Stimulated activated CD4-positive, alpha-beta T cell treated with anti-CD3 and anti-CD28 coated beads, TNF-alpha, amount 100 ng/mL, for 1 hour (primary cell): Measurements from ENCODE around the gene ICAM5.

ENCODE experiments used
- DNase-seq, 3 donors: peaks; one replicate each; pipeline ENCODE4 v3.0.0-alpha.2; 2020; ENCODE audit warnings: low read depth in 3 of 3, low spot score in 1 of 3

Gene ICAM5

DNA sequence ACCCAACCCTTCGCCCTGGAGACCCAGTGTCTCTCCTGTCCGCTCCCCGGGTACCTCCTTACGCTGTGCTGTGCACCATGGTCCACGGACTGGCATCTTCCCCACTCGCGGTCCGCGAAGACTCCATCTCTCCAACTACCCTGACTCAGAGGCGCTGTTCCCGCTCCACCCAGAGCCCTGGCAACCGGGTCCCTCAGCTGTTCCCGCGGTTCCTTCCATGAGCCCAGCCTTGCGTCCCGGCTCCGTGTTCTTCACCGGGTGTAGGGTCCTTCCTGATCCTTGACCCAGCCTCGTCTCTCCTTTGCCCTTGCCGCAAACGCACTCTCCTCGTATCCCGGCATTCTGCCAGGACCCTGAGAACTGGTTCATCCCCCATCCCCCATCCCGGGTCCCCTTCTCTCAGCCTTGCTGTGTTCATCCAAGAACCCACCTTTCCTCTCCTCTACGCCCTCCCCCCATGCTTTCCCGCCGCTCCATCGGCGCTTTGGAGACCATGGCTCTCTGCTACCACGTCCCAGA is 664 bp downstream of the ICAM5 start:
- no peak for DNase-seq

GRCh38 chr19:10290876-10291553 is 1.3 kb downstream of the ICAM5 start:
- DNase-seq = no peak

- DNase-seq = no peak
Observed at GRCh38 chr19:10291554-10292205, 1.9 kb downstream of the ICAM5 start.

- no peak for DNase-seq
Observed at GRCh38 chr19:10292206-10292788, 2.5 kb downstream of the ICAM5 start.

DNA sequence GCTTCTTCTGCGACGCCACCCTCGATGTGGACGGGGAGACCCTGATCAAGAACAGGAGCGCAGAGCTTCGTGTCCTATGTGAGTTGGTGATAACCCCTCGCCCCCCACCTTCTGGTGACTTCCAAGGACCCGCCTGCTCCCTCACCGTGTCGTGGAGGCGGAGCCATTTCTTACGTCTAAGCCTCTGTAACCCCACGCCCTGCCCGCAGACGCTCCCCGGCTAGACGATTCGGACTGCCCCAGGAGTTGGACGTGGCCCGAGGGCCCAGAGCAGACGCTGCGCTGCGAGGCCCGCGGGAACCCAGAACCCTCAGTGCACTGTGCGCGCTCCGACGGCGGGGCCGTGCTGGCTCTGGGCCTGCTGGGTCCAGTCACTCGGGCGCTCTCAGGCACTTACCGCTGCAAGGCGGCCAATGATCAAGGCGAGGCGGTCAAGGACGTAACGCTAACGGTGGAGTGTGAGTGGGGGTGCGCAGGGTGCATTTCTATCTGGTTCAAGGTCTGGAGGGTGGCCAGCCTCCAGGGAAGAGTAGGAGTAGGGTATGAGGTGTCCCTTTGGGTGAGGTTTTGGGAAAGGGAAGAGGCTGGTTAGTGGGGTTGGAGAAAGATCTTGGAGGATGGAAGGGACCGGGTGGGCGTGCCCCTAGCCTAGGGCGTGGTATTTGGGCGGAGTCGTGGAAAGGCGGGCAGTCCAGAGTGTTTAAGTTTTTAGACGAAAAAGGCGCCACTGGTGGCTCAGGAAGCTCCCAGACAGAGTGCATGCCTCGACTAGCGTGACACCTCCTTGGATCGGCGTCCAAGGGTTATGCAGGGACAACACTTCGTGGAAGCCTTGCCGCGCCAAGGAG is 3.3 kb downstream of the ICAM5 start:
- DNase-seq = no peak

DNA sequence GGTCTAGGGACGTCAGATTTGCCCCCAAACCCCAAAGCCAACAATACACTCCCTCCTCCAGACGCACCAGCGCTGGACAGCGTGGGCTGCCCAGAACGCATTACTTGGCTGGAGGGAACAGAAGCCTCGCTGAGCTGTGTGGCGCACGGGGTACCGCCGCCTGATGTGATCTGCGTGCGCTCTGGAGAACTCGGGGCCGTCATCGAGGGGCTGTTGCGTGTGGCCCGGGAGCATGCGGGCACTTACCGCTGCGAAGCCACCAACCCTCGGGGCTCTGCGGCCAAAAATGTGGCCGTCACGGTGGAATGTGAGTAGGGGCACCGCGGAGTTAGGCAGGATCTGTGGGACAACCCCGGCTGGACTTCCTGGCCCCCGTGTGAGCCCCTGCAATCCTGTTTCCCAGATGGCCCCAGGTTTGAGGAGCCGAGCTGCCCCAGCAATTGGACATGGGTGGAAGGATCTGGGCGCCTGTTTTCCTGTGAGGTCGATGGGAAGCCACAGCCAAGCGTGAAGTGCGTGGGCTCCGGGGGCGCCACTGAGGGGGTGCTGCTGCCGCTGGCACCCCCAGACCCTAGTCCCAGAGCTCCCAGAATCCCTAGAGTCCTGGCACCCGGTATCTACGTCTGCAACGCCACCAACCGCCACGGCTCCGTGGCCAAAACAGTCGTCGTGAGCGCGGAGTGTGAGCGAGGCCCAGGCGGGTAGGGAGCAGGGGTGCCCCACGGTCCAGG is 4.0 kb downstream of the ICAM5 start:
- DNase-seq = no peak

GRCh38 chr19:10294368-10294697 is 4.6 kb downstream of the ICAM5 start:
- no peak for DNase-seq

GRCh38 chr19:10295305-10295846 is 5.6 kb downstream of the ICAM5 start:
- DNase-seq = peak in 1 of 3 donors; percentile 34

GRCh38 chr19:10295847-10296591 is 6.3 kb downstream of the ICAM5 start:
- DNase-seq = no peak

GRCh38 chr19:10299545-10300458 is 10.1 kb downstream of the ICAM5 start:
- no peak for DNase-seq

DNA sequence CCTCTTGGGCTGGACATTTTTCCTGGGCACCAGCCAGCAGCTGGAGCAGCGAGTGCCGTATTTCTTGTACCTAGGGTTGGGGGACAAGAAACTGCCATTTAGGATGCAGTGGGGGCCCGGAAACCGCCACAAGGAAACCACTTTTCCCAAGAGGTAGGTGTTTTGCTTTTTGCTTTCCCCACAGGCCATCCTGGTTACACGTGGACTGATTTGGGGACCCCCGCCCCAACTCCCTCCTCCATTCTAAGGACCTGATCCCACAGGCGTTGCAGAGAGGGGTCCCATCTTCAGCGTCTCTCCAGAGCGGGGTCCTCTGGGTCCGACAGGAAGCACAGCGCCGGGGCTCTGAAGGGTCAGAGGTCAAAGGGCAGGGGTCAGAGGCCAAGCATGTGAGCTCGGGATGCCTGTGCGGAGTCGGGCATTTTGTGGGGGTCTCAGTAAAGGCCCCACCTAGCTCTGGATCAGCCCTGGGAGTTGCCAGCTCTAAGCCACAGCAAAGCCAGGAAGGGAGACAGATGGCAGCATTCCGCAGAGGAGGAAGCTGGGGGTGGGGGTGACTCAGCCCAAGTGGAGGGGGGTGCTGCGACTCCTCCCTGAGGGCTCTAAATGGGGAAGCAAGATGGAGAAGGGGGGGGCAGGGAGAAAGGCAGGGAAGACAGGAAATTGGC is 15.5 kb downstream of the ICAM5 start:
- no peak for DNase-seq

GRCh38 chr19:10306327-10306726 is 16.6 kb downstream of the ICAM5 start:
- DNase-seq = no peak

DNA sequence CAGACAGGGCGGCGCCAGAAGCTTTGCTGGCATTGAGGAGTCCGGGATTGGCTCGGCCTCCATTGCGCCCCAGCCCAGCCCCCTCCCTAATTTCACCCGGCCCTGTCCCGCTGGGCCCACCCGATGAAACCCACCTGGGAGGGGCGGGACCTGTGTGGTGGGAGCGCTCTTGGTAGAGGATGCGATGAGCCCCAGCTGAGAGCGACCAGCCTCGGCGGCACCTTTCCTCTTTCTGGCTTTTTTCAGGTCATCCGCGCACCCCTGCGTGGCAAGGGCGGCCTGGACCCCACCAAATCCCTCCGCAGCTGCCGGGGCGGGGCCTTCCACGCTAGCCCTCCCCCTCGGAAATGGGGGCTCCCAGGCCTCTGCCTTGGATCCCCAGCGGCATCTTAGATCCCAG is 19.7 kb downstream of the ICAM5 start, which contains the start of gene ZGLP1:
TSS of gene ZGLP1 (minus strand) at position 393 of the 400 bp plus-strand sequence.
- no peak for DNase-seq

- DNase-seq = peak; percentile 83 to 93 (median 83)
Observed at GRCh38 chr19:10315335-10316214, 25.8 kb downstream of the ICAM5 start, which contains the start of gene FDX2. TSS of gene FDX2 (minus strand) at chr19:10316015. CDS start at chr19:10315996, 19 bp downstream.

GRCh38 chr19:10316229-10317044 is 26.7 kb downstream of the ICAM5 start:
- DNase-seq = no peak
